ENCODE data around the gene ABHD10. TPM values are rescaled to one million over a fixed set of nuclear protein-coding genes. Genes with fewer than 3 reads are reported as not detected.

The ABHD10 gene
- total RNA-seq, 1 experiment from 2014 or later = 41.8 TPM

DNA sequence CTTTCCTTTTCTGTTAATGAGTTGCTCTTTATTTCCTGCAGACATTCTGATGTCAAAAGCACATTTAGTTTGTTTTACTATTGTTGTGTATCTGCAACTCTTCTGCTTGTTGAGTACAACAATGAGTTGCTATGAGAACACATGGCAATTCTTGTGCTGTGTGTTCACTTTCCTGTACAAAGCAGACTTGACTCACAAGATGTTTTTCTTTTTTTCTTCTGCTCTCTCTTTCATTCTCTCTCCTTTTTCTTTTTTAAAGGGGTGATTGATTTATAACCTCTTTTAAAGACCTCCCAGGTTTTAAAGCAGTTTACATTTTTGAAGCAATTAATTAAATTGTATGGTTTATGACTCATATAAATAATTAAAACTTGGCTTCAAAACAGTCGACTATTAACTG, 31.6 kb upstream of the ABHD10 start:
- H3K36me3 ChIP-seq (ENCODE audit: control insufficient read depth, insufficient read depth, low read length) = no peaks in the 10 kb centered on the region
- peaks cover 31% of the 10 kb centered on the region for H3K36me3 Mint-ChIP-seq (ENCODE audit: insufficient read depth, unreplicated experiment)
- CTCF ChIA-PET = no interaction called here

DNA sequence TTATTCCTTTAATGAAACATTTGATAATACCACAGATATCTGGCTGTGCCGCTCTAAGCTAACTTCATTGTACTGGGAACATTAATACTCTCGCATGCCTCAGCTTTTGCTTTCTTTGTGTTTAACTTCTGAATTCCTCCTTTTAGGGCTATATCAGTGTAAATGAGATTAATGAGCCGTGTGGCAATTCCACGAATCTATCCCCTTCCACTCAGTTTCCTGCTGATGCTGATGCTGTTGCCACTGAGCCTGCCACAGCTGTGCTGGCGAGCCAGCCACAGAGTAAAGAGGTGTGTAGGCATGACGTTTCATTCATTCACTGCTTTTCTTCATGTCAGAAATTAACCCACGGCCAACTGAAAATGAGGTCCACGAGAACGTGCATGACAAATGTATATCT, 30.0 kb upstream of the ABHD10 start:
- Histone ChIP-seq H3K9me3 (no peaks in the 10 kb centered on the region), H3K4me1 (no peaks in the 10 kb centered on the region), H3K27me3 (replicated peaks; ENCODE audit: control insufficient read depth, insufficient read depth, low read length) (no peaks in the 10 kb centered on the region), H3K4me3 (ENCODE audit: low read depth, low read length) (no peak overlapping the region), H3K36me3 (ENCODE audit: control insufficient read depth, insufficient read depth, low read length) (peaks cover 1% of the 10 kb centered on the region; the same call in 1 of the 2 replicates)
- intact Hi-C loops (cut with micrococcal nuclease; ENCODE audit: unreplicated experiment) = no loop called here
- DNase-seq = no peak
- no TSS peak for BruUV-seq (replicated peaks)
- no peak overlapping the region for H3K4me3 Mint-ChIP-seq (ENCODE audit: unreplicated experiment)
- no peaks in the 10 kb centered on the region for H3K27me3 Mint-ChIP-seq (ENCODE audit: insufficient read depth, unreplicated experiment)
- CTCF ChIA-PET = no interaction called here
- TF ChIP-seq, protein P1, sequence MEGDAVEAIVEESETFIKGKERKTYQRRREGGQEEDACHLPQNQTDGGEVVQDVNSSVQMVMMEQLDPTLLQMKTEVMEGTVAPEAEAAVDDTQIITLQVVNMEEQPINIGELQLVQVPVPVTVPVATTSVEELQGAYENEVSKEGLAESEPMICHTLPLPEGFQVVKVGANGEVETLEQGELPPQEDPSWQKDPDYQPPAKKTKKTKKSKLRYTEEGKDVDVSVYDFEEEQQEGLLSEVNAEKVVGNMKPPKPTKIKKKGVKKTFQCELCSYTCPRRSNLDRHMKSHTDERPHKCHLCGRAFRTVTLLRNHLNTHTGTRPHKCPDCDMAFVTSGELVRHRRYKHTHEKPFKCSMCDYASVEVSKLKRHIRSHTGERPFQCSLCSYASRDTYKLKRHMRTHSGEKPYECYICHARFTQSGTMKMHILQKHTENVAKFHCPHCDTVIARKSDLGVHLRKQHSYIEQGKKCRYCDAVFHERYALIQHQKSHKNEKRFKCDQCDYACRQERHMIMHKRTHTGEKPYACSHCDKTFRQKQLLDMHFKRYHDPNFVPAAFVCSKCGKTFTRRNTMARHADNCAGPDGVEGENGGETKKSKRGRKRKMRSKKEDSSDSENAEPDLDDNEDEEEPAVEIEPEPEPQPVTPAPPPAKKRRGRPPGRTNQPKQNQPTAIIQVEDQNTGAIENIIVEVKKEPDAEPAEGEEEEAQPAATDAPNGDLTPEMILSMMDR (IDR thresholded peaks at IDR 0.05; ENCODE audit: insufficient read depth in 1 of 2, low read depth in 1 of 2, low read length in 1 of 2, severe bottlenecking in 1 of 2, unreplicated experiment in 1 of 2) = no peak
- H3K27ac Mint-ChIP-seq (ENCODE audit: unreplicated experiment) = no peak overlapping the region
- H3K9me3 Mint-ChIP-seq (ENCODE audit: unreplicated experiment) = no peaks in the 10 kb centered on the region
- H3K4me1 Mint-ChIP-seq (ENCODE audit: low read depth, unreplicated experiment) = no peaks in the 10 kb centered on the region
- peaks cover 25% of the 10 kb centered on the region for H3K36me3 Mint-ChIP-seq (ENCODE audit: insufficient read depth, unreplicated experiment)
- POLR2A ChIA-PET = no interaction called here

More for the DNA sequence above, 31.6 kb upstream of the ABHD10 start:
- Histone ChIP-seq H3K27me3 (replicated peaks; ENCODE audit: control insufficient read depth, insufficient read depth, low read length) (no peaks in the 10 kb centered on the region), H3K4me1 (no peaks in the 10 kb centered on the region), H3K9me3 (no peaks in the 10 kb centered on the region), H3K4me3 (ENCODE audit: low read depth, low read length) (no peak overlapping the region)
- TF ChIP-seq, protein P1 (IDR thresholded peaks at IDR 0.05; ENCODE audit: insufficient read depth in 1 of 2, low read depth in 1 of 2, low read length in 1 of 2, severe bottlenecking in 1 of 2, unreplicated experiment in 1 of 2) = no peak
- Mint-ChIP-seq H3K27ac (ENCODE audit: unreplicated experiment) (no peak overlapping the region), H3K27me3 (ENCODE audit: insufficient read depth, unreplicated experiment) (no peaks in the 10 kb centered on the region), H3K4me1 (ENCODE audit: low read depth, unreplicated experiment) (no peaks in the 10 kb centered on the region), H3K9me3 (ENCODE audit: unreplicated experiment) (no peaks in the 10 kb centered on the region), H3K4me3 (ENCODE audit: unreplicated experiment) (no peak overlapping the region)
- POLR2A ChIA-PET = no interaction called here
- intact Hi-C loops (cut with micrococcal nuclease; ENCODE audit: unreplicated experiment) = no loop called here
- BruUV-seq (replicated peaks) = no TSS peak
- DNase-seq = no peak

DNA sequence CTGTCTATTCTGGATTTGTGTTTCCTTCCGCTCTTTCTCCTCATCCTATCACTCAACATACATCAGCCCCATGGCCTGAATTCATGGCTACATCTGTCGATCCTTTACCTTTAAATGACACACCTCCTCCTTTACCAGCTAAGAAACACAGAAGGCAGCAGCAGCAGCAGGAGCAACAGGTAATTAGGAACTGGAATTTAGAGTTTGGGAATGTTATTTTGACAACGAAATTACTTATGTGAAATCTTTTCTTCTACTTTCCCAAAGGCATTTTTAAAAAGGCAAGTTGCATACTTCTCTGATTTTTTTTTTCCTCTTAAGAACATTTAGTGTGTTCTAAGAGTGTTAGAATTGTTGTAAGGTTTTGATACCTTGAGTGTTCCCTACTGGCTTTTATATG, 29.1 kb upstream of the ABHD10 start:
- Mint-ChIP-seq H3K4me1 (ENCODE audit: low read depth, unreplicated experiment) (no peaks in the 10 kb centered on the region), H3K4me3 (ENCODE audit: unreplicated experiment) (no peak overlapping the region), H3K27ac (ENCODE audit: unreplicated experiment) (no peak overlapping the region), H3K9me3 (ENCODE audit: unreplicated experiment) (no peaks in the 10 kb centered on the region), H3K27me3 (ENCODE audit: insufficient read depth, unreplicated experiment) (no peaks in the 10 kb centered on the region), H3K36me3 (ENCODE audit: insufficient read depth, unreplicated experiment) (peaks cover 25% of the 10 kb centered on the region)
- Histone ChIP-seq H3K9me3 (no peaks in the 10 kb centered on the region), H3K4me1 (no peaks in the 10 kb centered on the region), H3K27me3 (replicated peaks; ENCODE audit: control insufficient read depth, insufficient read depth, low read length) (no peaks in the 10 kb centered on the region), H3K36me3 (ENCODE audit: control insufficient read depth, insufficient read depth, low read length) (peaks cover 2% of the 10 kb centered on the region; the same call in 1 of the 2 replicates), H3K4me3 (ENCODE audit: low read depth, low read length) (no peak overlapping the region)
- no peak for DNase-seq
- POLR2A ChIA-PET = no interaction called here
- intact Hi-C loops (cut with micrococcal nuclease; ENCODE audit: unreplicated experiment) = no loop called here
- TF ChIP-seq, protein P1 (IDR thresholded peaks at IDR 0.05; ENCODE audit: insufficient read depth in 1 of 2, low read depth in 1 of 2, low read length in 1 of 2, severe bottlenecking in 1 of 2, unreplicated experiment in 1 of 2) = no peak
- BruUV-seq (replicated peaks) = no TSS peak
- CTCF ChIA-PET = no interaction called here

Measured in Caco-2 (cell line).